OCI-LY1 (cell line): Measurements from ENCODE around the gene FNDC11.

Experiments
- H2AFZ ChIP-seq: fragments of 200-600 bp; sonication (generic), shearing (Covaris generic); 2 replicates; pipeline ENCODE4 v1.6.0; 2014; ENCODE audit warnings: antibody characterized with exemption, mild to moderate bottlenecking, low read length
- H3F3A ChIP-seq: fragments of 200-600 bp; sonication (generic), shearing (Covaris generic); 2 replicates; pipeline ENCODE4 v1.6.0; 2014; ENCODE audit warnings: mild to moderate bottlenecking, antibody characterized with exemption, low read length, moderate library complexity; ENCODE audit not compliant: insufficient read depth
- H3K27ac ChIP-seq: fragments of 200-600 bp; sonication (generic); 2 replicates; pipeline ENCODE4 v1.5.1; 2014; ENCODE audit warnings: low read length, mixed run types, mild to moderate bottlenecking, low read depth; ENCODE audit not compliant: poor library complexity, severe bottlenecking
- H3K27me3 ChIP-seq: fragments of 200-600 bp; sonication (generic); 2 replicates; pipeline ENCODE4 v1.6.0; 2014; ENCODE audit warnings: antibody characterized with exemption, mild to moderate bottlenecking, low read length, moderate library complexity; ENCODE audit not compliant: insufficient read depth
- H3K36me3 ChIP-seq: fragments of 200-600 bp; sonication (generic); 2 replicates; pipeline ENCODE4 v1.6.1; 2014; ENCODE audit warnings: mild to moderate bottlenecking, antibody characterized with exemption, low read length, moderate library complexity, mixed read lengths; ENCODE audit not compliant: insufficient read depth
- H3K4me1 ChIP-seq: fragments of 200-600 bp; sonication (generic); 2 replicates; pipeline ENCODE4 v1.5.1; 2014; ENCODE audit warnings: mild to moderate bottlenecking, low read length, moderate library complexity; ENCODE audit not compliant: insufficient read depth, severe bottlenecking
- H3K4me2 ChIP-seq: fragments of 200-600 bp; sonication (generic), shearing (Covaris generic); 2 replicates; pipeline ENCODE4 v1.6.1; 2014; ENCODE audit warnings: low read length
- H3K4me3 ChIP-seq: fragments of 200-600 bp; sonication (generic); 2 replicates; pipeline ENCODE4 v1.5.1; 2014; ENCODE audit warnings: low read length, low read depth, mild to moderate bottlenecking, mixed read lengths; ENCODE audit not compliant: poor library complexity, severe bottlenecking
- H3K79me2 ChIP-seq: fragments of 200-600 bp; shearing (Covaris generic); 2 replicates; pipeline ENCODE4 v1.6.1; 2016; ENCODE audit warnings: mixed run types, low read length, mixed read lengths; ENCODE audit not compliant: insufficient read depth
- H3K9ac ChIP-seq: fragments of 200-600 bp; sonication (generic), shearing (Covaris generic); 2 replicates; pipeline ENCODE4 v1.6.1; 2014; ENCODE audit warnings: mild to moderate bottlenecking, low read length, mixed read lengths
- H3K9me2 ChIP-seq: fragments of 200-600 bp; sonication (generic), shearing (Covaris generic); 2 replicates; pipeline ENCODE4 v1.6.1; 2014; ENCODE audit warnings: low read depth, mild to moderate bottlenecking, low read length, mixed read lengths
- H3K9me3 ChIP-seq: fragments of 200-600 bp; shearing (Covaris generic); 2 replicates; pipeline ENCODE4 v1.6.1; 2014; ENCODE audit warnings: low read length, mixed read lengths
- H4K20me1 ChIP-seq: fragments of 200-600 bp; sonication (generic), shearing (Covaris generic); 2 replicates; pipeline ENCODE4 v1.6.0; 2016; ENCODE audit warnings: mild to moderate bottlenecking, low read length; ENCODE audit not compliant: insufficient read depth
- CTCF ChIP-seq: fragments of 200-600 bp; sonication (generic), shearing (Covaris generic); IDR thresholded peaks from 2 replicates; pipeline ENCODE4 v1.5.1; 2017; ENCODE audit warnings: mild to moderate bottlenecking, antibody characterized with exemption, low read length, moderate library complexity, mixed read lengths
- EZH2 ChIP-seq: fragments of 200-600 bp; sonication (generic), shearing (Covaris generic); IDR thresholded peaks from 2 replicates; pipeline ENCODE4 v1.8.0; 2017; ENCODE audit warnings: borderline replicate concordance, mixed run types, mild to moderate bottlenecking, antibody characterized with exemption, low read length, moderate library complexity, mixed read lengths

FNDC11 gene

GRCh38 chr20:63565699-63566335, 11.9 kb downstream of the FNDC11 start:
- H3K27me3 ChIP-seq, result peaks cover 13% of the 10 kb centered on the region; the same call in 1 of the 2 replicates
- no peaks in the 10 kb centered on the region for H3K4me1 ChIP-seq
- H3F3A ChIP-seq, result no peaks in the 10 kb centered on the region
- H3K9me3 ChIP-seq, result no peaks in the 10 kb centered on the region
- no peak overlapping the region for H3K9ac ChIP-seq
- no peak overlapping the region for H3K4me2 ChIP-seq
- no peak for TF ChIP-seq CTCF
- no peak for TF ChIP-seq EZH2
- no peaks in the 10 kb centered on the region for H4K20me1 ChIP-seq
- no peaks in the 10 kb centered on the region for H3K79me2 ChIP-seq
- no peak overlapping the region for H3K27ac ChIP-seq
- H3K36me3 ChIP-seq, result no peaks in the 10 kb centered on the region
- no peak overlapping the region for H3K4me3 ChIP-seq
- H3K9me2 ChIP-seq, result no peaks in the 10 kb centered on the region
- H2AFZ ChIP-seq, result no peak overlapping the region

DNA sequence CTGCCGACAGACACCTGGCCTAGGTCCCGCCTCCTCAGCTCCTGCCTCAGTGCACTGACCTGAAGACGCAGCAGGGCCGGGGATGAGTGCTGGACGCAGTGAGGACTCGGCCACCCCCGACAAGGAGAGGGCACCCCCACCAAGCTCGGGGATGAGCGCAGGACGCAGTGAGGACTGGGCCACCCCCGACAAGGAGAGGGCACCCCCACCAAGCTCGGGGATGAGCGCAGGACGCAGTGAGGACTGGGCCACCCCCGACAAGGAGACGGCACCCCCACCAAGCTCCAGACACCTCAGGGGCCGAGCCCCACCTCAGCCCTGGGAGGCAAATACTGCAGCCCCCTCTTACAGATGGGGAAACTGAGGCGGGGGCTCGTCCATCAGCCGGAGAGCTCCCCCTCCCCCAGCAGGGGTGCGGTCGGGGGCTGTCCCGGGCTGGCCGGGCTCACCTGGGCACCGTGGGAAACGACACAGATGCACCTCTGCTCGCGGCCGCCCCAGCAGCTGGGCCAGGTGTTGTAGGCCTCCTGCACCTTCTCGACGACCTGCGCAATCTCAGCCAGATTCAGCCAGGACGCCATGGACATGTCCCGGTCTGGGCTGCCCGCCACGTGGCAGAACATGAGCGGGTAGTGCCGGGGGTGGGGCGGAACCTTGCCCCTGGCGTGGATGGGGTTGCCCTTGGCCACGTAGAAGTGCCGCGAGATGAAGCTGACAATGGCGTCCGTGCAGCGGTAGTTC, 12.6 kb downstream of the FNDC11 start:
- Histone ChIP-seq H2AFZ (no peak overlapping the region), H4K20me1 (no peaks in the 10 kb centered on the region), H3K9me2 (no peaks in the 10 kb centered on the region), H3K27ac (no peak overlapping the region), H3K4me3 (no peak overlapping the region), H3K4me2 (no peak overlapping the region), H3K4me1 (no peaks in the 10 kb centered on the region), H3K79me2 (no peaks in the 10 kb centered on the region), H3K27me3 (peaks cover 13% of the 10 kb centered on the region; the same call in 1 of the 2 replicates), H3K36me3 (no peaks in the 10 kb centered on the region), H3K9me3 (no peaks in the 10 kb centered on the region), H3K9ac (no peak overlapping the region), H3F3A (no peaks in the 10 kb centered on the region)
- TF ChIP-seq CTCF (no peak), EZH2 (no peak)

GRCh38 chr20:63567136-63567385, 13.1 kb downstream of the FNDC11 start:
- Histone ChIP-seq H3K79me2 (no peaks in the 10 kb centered on the region), H3K27ac (no peak overlapping the region), H3K9ac (no peak overlapping the region), H3K9me3 (no peaks in the 10 kb centered on the region), H3K4me3 (no peak overlapping the region), H3K9me2 (no peaks in the 10 kb centered on the region), H3K36me3 (no peaks in the 10 kb centered on the region), H4K20me1 (no peaks in the 10 kb centered on the region), H3F3A (no peaks in the 10 kb centered on the region), H3K27me3 (peaks cover 10% of the 10 kb centered on the region; the same call in 1 of the 2 replicates), H3K4me2 (no peak overlapping the region), H2AFZ (no peak overlapping the region), H3K4me1 (no peaks in the 10 kb centered on the region)
- TF ChIP-seq CTCF (no peak), EZH2 (no peak)
